HG03521 (cell line): ENCODE measurements around the gene SVBP.
A peak's percentile ranks its signal among the peaks of the same experiment; 100 is the strongest.

Experiments
- ATAC-seq: cut with Tn5 transposase; IDR thresholded peaks from one replicate; pipeline ENCODE4 v1.9.1; 2021; ENCODE audit warnings: mild to moderate bottlenecking, moderate library complexity; ENCODE audit not compliant: unreplicated experiment

The SVBP gene

GRCh38 chr1:42765832-42766740, 51.1 kb downstream of the SVBP start:
- ATAC-seq: peak; percentile 17

- no peak for ATAC-seq
Measured at GRCh38 chr1:42765269-42765668, 51.9 kb downstream of the SVBP start.

- ATAC-seq: no peak
Measured at GRCh38 chr1:42762269-42762668, 54.9 kb downstream of the SVBP start.

- ATAC-seq: no peak
Measured at GRCh38 chr1:42761567-42761966, 55.6 kb downstream of the SVBP start.

- no peak for ATAC-seq
Measured at GRCh38 chr1:42759114-42759513, 58.1 kb downstream of the SVBP start.

GRCh38 chr1:42758641-42759040, 58.6 kb downstream of the SVBP start:
- ATAC-seq: no peak

GRCh38 chr1:42757892-42758275, 59.3 kb downstream of the SVBP start:
- no peak for ATAC-seq
